ENCODE measurements around the gene FAM171A1.

Gene FAM171A1

GRCh38 chr10:15242261-15242840 is 128.7 kb downstream of the FAM171A1 start:
- DNase-seq (ENCODE audit: low spot score): no peak

DNA sequence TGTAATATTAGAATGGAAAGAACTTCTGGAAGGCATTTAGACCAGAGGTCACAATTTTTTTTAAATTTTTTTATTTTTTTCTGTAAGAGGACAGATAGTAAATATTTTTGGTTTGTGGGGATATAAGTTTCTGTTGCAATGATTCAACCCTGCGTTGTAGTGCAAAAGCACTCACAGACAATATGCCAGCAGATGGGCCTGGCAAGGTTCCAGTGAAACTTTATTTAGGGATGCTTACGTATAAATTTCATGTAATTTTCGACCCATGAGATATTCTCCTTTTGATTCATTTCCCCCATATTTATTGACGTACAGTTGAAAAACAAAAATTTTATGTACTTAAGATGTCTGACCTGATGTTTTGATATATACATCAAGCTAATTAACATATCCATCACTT is 129.8 kb downstream of the FAM171A1 start:
- no peak for DNase-seq (ENCODE audit: low spot score)

GRCh38 chr10:15238555-15239335 is 132.3 kb downstream of the FAM171A1 start:
- no peak for DNase-seq (ENCODE audit: low spot score)

- peak; percentile 11 for DNase-seq (ENCODE audit: low spot score)
These were observed 133.7 kb downstream of the FAM171A1 start for GRCh38 chr10:15237351-15237750.

- DNase-seq (ENCODE audit: low spot score): no peak
These were observed 134.7 kb downstream of the FAM171A1 start for GRCh38 chr10:15236340-15236739.

DNA sequence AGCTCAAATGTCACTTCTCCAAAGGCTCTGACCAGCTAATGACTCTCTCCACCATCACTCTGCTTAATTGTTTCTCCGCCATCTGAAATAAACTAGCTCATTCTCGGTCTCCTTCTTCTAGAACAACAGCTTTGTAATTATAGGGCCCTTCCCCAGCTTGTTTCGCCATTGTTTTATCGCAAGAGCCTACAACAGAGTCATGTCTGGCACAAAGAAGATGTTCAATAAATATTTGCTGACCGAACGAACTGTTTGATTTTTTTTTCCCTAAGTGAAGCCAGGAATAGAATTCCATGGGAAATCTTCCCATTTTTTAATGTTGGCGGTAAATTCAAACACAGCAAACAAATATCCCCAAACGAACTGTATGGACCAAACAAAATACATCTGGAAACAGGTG is 138.8 kb downstream of the FAM171A1 start:
- no peak for DNase-seq (ENCODE audit: low spot score)

DNA sequence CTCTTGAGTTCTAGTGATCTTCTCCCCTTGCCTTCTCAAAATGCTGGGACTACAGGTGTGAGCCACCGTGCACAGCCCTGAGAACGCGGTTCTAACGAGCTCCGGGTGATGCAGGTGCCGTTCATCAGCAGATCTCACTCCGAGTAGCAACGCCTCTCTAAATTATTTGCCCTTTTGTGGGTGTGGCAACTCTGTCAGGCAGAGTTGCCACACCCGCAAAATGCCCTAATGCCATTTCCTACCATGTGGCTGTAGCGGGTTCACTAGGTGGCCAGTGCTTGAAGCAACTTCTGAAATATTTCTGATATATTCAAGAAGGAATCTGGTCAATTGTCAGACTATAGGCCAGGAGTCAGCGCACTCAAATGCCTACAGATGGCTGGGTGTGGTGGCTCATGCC is 139.7 kb downstream of the FAM171A1 start:
- peak; percentile 44 for DNase-seq (ENCODE audit: low spot score)

DNA sequence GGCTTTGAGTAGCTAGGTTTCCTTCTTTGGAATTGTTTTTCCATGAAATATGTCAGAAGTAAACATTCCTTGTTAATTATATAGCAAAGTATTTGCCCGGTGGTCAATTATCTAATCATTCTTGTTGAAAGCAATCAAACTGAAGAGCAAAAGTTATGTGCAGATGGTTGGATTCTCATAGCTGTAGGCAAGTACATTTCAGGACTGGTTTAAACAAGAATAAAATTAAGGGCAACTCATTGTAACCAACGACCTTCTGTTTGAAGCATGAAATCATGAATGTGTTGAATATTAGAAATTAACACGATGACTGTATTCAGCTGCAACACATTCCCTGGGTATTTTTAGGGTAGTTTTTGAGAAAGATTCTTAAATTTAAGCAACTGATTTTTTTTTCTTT is 140.8 kb downstream of the FAM171A1 start:
- DNase-seq (ENCODE audit: low spot score): no peak

DNA sequence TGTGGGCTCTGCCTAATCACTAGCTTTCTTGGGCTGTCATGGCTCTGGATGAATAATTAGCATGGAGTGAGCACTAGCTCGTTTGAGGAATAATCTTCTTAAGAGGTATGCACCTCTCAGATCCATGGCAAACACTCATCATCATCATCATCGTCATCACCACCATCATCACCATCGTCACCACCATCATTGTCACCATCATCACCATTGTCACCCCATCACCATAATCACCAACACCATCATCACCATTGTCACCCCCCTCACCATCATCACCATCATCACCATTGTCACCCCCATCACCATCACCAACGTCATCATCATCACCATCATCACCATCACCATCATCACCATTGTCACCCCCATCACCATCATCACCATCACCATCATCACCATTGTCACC is 141.8 kb downstream of the FAM171A1 start:
- DNase-seq (ENCODE audit: low spot score): no peak

GRCh38 chr10:15228426-15228825 is 142.7 kb downstream of the FAM171A1 start:
- no peak for DNase-seq (ENCODE audit: low spot score)

DNA sequence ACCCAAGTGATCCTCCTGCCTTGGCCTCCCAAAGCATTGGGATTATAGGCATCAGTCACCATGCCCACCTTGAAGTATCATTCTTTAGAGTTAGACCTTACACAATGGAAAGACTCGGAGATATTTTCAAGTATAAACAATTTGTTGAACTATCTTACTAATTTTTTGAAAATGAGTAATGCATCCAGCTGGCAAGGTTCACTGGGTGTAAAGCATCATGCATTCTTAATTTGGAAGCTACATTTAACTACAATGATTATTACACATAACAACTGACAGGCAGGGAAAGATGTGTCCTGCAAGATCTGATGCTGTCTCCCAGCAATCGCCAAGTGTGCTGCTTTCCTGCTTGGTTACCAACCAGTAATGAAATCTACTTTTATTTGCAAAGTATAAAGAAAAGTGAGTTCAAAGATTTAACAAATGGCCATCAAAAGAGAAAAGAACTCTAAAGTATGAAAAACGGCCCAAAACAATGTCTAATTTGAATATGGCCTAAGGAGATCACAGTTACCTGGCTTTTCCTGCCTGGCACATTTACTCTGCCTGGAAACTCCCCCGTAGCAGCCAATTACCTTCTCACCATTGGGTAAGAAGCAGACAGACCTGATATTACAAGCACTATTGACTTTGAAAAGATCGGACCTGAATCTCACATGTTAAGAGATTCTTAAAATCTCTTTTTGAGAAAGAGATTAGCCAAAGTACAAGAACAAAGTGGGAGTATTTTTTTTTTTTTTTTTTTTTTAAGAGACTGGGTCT is 143.3 kb downstream of the FAM171A1 start:
- DNase-seq (ENCODE audit: low spot score): no peak

GRCh38 chr10:15225511-15225910 is 145.6 kb downstream of the FAM171A1 start:
- DNase-seq (ENCODE audit: low spot score): no peak

GRCh38 chr10:15224948-15225347 is 146.1 kb downstream of the FAM171A1 start:
- DNase-seq (ENCODE audit: low spot score): no peak

GRCh38 chr10:15223174-15223573 is 147.9 kb downstream of the FAM171A1 start:
- no peak for DNase-seq (ENCODE audit: low spot score)

DNA sequence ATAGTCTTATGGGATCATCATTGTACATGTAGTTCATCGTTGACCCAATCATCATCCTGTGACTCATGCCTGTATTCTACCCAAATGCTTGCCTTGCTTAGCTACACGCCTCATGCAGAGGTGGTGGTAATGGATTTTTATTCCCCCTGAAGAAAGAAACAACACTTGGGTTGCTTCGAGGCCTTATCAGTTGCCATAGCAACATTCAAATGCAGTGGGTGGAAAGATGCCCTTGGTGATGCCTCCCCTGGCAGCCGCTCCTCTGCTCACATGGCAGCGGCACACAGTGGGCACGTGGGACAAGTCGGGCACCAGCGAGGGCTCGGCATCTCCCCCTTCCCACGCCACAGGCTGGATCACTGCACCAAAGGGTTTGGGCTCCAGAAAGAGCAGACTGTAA is 148.6 kb downstream of the FAM171A1 start:
- DNase-seq (ENCODE audit: low spot score): no peak

GRCh38 chr10:15220445-15220844 is 150.6 kb downstream of the FAM171A1 start:
- no peak for DNase-seq (ENCODE audit: low spot score)

GRCh38 chr10:15216700-15217099 is 154.4 kb downstream of the FAM171A1 start:
- no peak for DNase-seq (ENCODE audit: low spot score)

DNA sequence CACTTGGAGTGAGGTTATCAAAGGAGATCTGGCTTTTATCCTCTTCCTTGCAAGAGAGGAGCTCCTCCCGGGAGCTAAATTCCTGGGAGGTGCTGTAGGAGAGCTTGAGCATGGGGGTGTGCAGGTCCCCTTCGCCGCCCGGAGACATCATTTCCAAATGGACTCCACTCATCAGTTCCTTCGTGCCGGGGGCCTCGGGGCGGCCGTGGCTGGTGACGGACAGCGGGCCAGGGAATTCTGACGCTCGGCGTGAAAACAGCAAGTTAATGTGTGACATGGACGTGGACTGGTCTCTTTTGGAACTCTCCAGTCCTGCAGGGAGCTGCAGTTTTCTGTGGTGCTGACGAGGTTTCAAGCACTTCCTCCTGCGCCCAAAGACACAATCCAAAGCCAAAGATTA is 156.9 kb downstream of the FAM171A1 start:
- no peak for DNase-seq (ENCODE audit: low spot score)

GRCh38 chr10:15213461-15213861 is 157.6 kb downstream of the FAM171A1 start:
- DNase-seq (ENCODE audit: low spot score): no peak

DNA sequence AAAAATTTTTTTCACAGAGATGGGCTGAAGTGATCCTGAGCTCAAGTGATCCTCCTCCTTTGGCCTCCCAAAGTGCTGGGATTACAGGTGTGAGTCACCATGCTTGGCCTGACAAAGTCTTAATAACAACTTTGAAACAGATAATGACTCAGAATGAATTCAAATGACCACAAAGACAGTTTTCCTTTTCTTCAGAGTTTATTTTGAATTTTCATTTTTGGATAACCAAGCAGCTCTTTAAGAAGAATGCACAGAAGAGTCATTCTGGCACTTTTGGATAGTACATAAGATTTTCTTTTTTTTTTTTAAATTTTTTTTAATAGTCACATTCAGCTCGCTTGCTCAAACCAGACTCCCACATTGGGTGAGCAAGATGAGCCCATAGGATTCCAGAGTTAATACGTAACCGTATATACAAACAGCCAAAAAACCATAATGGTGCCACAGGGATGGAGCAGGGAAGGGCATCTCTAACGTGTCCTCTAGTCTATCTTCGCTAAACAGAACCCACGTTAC is 159.6 kb downstream of the FAM171A1 start:
- no peak for DNase-seq (ENCODE audit: low spot score)

- DNase-seq (ENCODE audit: low spot score): no peak
These were observed 160.6 kb downstream of the FAM171A1 start for GRCh38 chr10:15210521-15210920.

DNA sequence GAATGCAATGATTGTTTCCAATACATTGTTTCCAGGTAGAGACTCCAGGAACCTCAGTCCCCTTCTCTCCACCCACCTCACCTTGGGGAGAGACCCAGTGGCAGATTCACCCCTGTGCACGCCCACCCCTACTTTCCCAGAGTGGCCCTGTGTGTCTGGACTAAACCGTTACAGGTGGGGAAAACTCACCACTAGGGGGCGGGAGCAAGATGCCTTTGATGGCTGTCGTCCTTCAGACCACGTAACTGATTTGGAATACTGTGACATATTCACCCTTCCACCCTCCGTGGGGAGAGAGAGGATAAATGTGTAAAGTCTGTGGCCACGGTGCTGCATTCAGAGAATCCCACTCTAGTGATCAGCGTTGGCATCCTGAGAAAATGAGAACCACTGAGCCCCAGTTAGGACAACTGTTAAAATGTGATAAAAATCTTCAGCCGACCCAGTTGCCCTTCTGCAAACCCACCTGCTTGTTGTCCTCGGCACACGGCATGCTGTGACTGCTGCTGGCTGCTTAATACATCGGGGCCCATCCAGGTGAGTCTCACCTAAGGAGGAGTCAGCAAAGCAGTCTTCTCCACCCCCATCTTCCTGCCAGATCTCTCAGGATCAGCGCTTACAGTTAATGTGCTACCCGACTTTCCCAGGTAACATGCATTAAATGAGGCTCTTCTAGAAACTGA is 161.1 kb downstream of the FAM171A1 start:
- DNase-seq (ENCODE audit: low spot score): peak; percentile 64

All from SW480 (cell line).